Measurements from ENCODE around the gene CACNB2.
"Not testable (repeated sequence)": the region's sequence is repeated elsewhere in the genome, so short reads cannot be mapped to it uniquely, and the experiment has no call there.

The CACNB2 gene

GRCh38 chr10:18532881-18533535, 392.8 kb downstream of the CACNB2 start:
- DNase-seq = no peak

GRCh38 chr10:18533896-18534295, 393.7 kb downstream of the CACNB2 start:
- DNase-seq = no peak

DNA sequence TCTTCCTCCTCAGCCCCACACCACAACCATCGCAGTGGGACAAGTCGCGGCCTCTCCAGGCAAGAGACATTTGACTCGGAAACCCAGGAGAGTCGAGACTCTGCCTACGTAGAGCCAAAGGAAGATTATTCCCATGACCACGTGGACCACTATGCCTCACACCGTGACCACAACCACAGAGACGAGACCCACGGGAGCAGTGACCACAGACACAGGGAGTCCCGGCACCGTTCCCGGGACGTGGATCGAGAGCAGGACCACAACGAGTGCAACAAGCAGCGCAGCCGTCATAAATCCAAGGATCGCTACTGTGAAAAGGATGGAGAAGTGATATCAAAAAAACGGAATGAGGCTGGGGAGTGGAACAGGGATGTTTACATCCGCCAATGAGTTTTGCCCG, 399.1 kb downstream of the CACNB2 start:
- no peak for DNase-seq

- DNase-seq = no peak
Measured at GRCh38 chr10:18540195-18540594, 400.0 kb downstream of the CACNB2 start.

DNA sequence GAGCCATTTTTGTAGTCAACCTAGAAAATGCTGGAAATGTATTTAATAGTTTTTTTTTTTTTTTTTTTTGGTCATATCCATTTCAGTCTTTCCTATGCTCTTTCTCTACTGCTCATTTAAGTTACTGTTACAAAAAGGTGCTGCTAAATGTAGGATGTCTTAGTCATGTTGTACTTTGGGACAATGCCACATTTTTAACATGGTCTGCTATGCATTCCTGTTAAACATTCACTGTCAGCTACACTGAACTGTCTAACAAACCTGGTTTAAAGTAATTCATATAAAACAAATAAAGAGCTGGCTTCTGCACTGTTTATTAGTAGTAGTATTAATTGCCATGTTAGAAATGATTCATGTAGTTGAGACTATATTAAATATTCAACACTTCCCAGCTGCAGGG, 402.6 kb downstream of the CACNB2 start:
- no peak for DNase-seq

- no peak for DNase-seq
Measured at GRCh38 chr10:18545621-18546305, 405.5 kb downstream of the CACNB2 start.

GRCh38 chr10:18549105-18549504, 408.9 kb downstream of the CACNB2 start:
- DNase-seq = no peak

- DNase-seq = no peak
Measured at GRCh38 chr10:18551473-18551872, 411.2 kb downstream of the CACNB2 start.

- no peak for DNase-seq
Measured at GRCh38 chr10:18554479-18554878, 414.3 kb downstream of the CACNB2 start.

GRCh38 chr10:18556522-18557147, 416.4 kb downstream of the CACNB2 start:
- DNase-seq = no peak

DNA sequence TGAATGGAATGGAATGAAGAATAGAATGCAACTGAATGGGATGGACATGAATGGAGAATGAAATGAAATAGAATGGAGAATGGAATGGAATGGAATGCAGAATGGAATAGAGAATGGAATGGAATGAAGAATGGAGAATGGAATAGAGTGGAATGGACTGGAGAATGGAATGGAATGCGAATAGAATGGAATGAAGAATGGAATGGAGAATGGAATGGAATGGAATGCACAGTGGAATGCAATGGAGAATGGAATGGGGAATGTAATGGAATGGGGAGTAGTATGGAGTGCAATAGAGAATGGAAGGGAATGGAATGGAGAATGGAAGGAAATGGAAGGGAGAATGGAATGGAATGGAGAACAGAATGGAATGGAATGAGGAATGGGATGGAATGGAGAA, 417.7 kb downstream of the CACNB2 start:
- DNase-seq = no peak

GRCh38 chr10:18561861-18562551, 421.8 kb downstream of the CACNB2 start:
- no peak for DNase-seq

DNA sequence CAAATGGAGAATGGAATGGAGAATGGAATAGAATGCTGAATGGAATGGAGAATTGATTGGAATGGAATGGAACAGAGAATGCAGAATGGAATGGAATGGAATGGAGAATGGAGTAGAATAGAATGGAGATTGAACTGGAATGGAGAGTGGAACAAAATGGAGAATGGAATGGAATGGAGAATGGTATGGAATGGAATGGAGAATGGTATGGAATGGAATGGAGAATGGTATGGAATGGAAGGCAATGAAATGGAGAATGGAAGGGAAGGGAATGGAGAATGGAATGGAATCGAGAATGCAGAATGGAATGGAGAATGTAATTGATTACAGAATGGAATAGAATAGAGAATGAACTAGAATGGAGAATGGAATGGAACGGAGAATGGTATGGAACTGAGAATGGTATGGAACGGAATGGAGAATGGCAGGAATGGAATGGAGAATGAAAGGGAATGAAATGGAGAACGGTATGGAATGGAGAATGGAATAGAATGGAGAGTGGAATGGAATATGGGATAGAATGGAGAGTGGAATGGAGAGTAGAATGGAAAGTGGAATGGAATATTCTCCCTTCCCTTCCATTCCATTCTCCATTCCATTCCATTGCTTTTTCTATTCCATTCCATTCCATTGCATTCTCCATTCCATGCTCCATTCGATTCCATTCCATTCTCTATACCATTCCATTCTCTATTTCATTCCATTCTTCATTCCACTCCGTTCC, 422.9 kb downstream of the CACNB2 start:
- no peak for DNase-seq

DNA sequence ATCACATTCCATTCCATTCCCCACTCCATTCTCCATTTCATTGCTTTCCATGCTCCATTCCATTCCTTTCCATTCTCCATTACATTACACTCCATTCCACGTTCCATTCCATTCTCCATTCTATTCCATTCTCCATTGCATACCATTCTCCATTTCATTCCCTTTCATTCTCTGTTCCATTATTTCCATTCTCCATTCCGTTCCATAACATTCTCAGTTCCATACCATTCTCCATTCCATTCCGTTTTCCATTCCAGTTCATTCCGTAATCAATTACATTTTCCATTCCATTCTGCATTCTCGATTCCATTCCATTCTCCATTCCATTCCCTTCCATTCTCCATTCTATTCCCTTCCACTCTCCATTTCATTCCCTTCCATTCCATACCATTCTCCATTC, 424.8 kb downstream of the CACNB2 start:
- no peak for DNase-seq

- no peak for DNase-seq
Measured at GRCh38 chr10:18566177-18566576, 426.0 kb downstream of the CACNB2 start.

DNA sequence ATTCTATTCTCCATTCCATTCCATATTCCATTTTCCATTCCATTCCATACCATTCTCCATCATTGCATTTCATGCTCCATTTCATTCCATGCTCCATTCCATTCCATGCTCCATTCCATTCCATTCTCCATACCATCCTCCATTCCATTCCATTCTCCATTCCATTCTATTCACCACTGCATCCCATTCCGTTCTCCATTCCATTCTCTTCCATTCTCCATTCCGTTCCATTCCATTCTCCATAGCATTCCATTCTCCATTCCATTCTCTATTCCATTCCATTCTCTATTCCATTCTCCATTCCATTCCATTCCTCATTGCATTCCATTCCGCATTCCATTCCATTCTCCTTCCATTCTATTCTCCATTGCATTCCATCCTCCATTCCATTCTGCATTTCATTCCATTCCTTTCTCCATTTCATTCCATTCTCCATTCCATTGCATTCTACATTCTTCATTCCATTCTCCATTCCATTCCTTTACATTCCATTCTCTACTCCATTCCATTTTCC, 427.2 kb downstream of the CACNB2 start:
- no peak for DNase-seq

GRCh38 chr10:18570386-18570785, 430.2 kb downstream of the CACNB2 start:
- DNase-seq = not testable (repeated sequence)

DNA sequence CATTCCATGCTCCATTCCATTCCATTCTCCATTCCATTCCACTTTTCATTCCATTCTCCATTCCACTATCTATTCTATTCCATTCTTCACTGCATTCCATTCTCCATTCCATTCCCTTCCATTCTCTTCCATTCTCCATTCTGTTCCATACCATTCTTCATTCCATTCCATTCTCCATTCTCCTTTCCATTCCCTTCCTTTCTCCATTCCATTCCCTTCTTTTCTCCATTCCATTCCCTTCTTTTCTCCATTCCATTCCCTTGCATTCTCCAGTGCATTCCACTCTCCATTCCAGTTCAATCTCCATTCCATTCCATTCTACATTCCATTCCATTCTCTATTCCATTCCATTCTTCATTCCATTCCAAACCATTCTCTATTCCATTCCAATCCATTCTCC, 430.9 kb downstream of the CACNB2 start:
- no peak for DNase-seq

DNA sequence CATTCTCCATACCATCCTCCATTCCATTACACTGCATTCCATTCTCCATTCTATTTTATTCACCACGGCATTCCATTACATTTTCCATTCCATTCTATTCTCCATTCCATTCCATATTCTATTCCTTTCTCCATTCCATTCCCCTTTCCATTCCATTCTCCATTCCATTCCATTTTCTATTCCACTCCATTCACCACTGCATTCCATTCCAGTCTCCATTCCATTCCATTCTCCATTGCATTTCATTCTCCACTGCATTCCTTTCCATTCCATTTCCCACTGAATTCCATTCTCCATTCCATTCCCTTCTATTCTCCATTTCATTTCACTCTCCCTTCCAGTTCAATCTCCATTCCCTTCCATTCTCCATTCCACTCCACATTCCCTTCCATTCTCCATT, 431.6 kb downstream of the CACNB2 start:
- no peak for DNase-seq

- DNase-seq = no peak
Measured at GRCh38 chr10:18572959-18573561, 432.8 kb downstream of the CACNB2 start.

GRCh38 chr10:18576586-18576985, 436.4 kb downstream of the CACNB2 start:
- DNase-seq = no peak
